Panc1 (cell line): ENCODE results near the gene ATP13A2. TPM values are rescaled to one million over a fixed set of nuclear protein-coding genes. Genes with fewer than 3 reads are reported as not detected.

Experiments used
- ATAC-seq: fragments of 200-7000 bp; cut with Tn5 transposase; 2 replicates; pipeline ENCODE4 v1.9.1; 2020; ENCODE audit warnings: mild to moderate bottlenecking, moderate library complexity
- BruUV-seq: library from RNA; stranded (reverse); fragments of 400-500 nt; replicated peaks from 2 replicates; lab custom pipeline; 2021; lab: Mats Ljungman, UMichigan
- CTCF ChIA-PET: fragments of 300-600 bp; sonication (Branson Sonifier 250); formaldehyde crosslinking; loops from one replicate; lab custom pipeline; 2022; ENCODE audit warnings: antibody characterized with exemption; lab: Charles Lee
- POLR2A ChIA-PET: fragments of 300-600 bp; sonication (Branson Sonifier 250); formaldehyde crosslinking; loops from one replicate; lab custom pipeline; 2022; ENCODE audit warnings: antibody characterized with exemption; lab: Charles Lee
- DNase-seq: peaks from one replicate; pipeline ENCODE4 v3.0.0-alpha.2; 2010; ENCODE audit warnings: low read depth, low spot score
- H3K27ac ChIP-seq: 2 replicates; pipeline ENCODE4 v1.5.1; 2011; ENCODE audit warnings: mild to moderate bottlenecking, low read length, inconsistent platforms
- H3K27me3 ChIP-seq: fragments of 200-500 bp; sonication (Bioruptor generic); 2 replicates; pipeline ENCODE4 v1.6.0; 2014; ENCODE audit warnings: low read length, inconsistent platforms; ENCODE audit not compliant: control insufficient read depth, insufficient read depth
- H3K36me3 ChIP-seq: fragments of 200-500 bp; sonication (Bioruptor generic); 2 replicates; pipeline ENCODE4 v1.5.1; 2014; ENCODE audit warnings: inconsistent platforms, mild to moderate bottlenecking, low read length, moderate library complexity; ENCODE audit not compliant: control insufficient read depth, insufficient read depth
- H3K4me1 ChIP-seq: 2 replicates; pipeline ENCODE4 v1.5.1; 2011; ENCODE audit warnings: inconsistent platforms, mild to moderate bottlenecking, low read length, moderate library complexity; ENCODE audit not compliant: control insufficient read depth, insufficient read depth
- H3K4me3 ChIP-seq, 2 experiments: 2 replicates each; pipeline ENCODE4 v1.5.1; 2011 to 2012; ENCODE audit warnings: low read depth in 2 of 2, low read length in 2 of 2, mild to moderate bottlenecking in 2 of 2, inconsistent platforms in 1 of 2, moderate library complexity in 1 of 2
- H3K9me3 ChIP-seq: fragments of 200-500 bp; sonication (Bioruptor generic); 2 replicates; pipeline ENCODE4 v1.5.1; 2014; ENCODE audit warnings: low read depth, mild to moderate bottlenecking, inconsistent platforms, low read length, moderate library complexity; ENCODE audit not compliant: control insufficient read depth, insufficient read depth
- POLR2AphosphoS5 ChIP-seq: IDR thresholded peaks from 2 replicates; pipeline ENCODE4 v1.6.1; 2012; ENCODE audit warnings: mild to moderate bottlenecking, low read depth, low read length, moderate library complexity
- REST ChIP-seq, 2 experiments: IDR thresholded peaks; 2 replicates each; pipeline ENCODE4 v1.6.1; 2011 to 2012; ENCODE audit warnings: low read depth in 2 of 2, control low read depth in 1 of 2, low read length in 1 of 2, mild to moderate bottlenecking in 1 of 2, moderate library complexity in 1 of 2; ENCODE audit not compliant: insufficient read depth in 1 of 2
- SIN3A ChIP-seq: IDR thresholded peaks from 2 replicates; pipeline ENCODE4 v1.6.1; 2012; ENCODE audit warnings: low read depth, mild to moderate bottlenecking, low read length, moderate library complexity, borderline replicate concordance; ENCODE audit not compliant: insufficient read depth
- TCF7L2 ChIP-seq: IDR thresholded peaks from 2 replicates; pipeline ENCODE4 v1.6.1; 2011; ENCODE audit warnings: mild to moderate bottlenecking, low read depth, low read length, inconsistent platforms
- in situ Hi-C: cut with HindIII; loops from 2 replicates; pipeline ENCODE4 v1.10.0; 2016; ENCODE audit warnings: low sequenced_read_pairs, low pct_unique_long_range_greater_than_20kb
- intact Hi-C: fragments of 100-400 bp; cut with micrococcal nuclease; formaldehyde crosslinking; loops from one replicate; pipeline ENCODE4 v1.10.0; 2022; ENCODE audit not compliant: unreplicated experiment
- total RNA-seq: library from RNA; stranded (reverse); gene quantifications from one replicate; pipeline ENCODE4 v1.2.1, GENCODE V29; 2021; ENCODE audit not compliant: unreplicated experiment
- TF ChIP-seq, protein P1 (sequence below): fragments of 450-650 bp; IDR thresholded peaks from 2 replicates; pipeline ENCODE4 v1.5.1; 2017; ENCODE audit warnings: mild to moderate bottlenecking

Gene ATP13A2
- total RNA-seq, 1 experiment from 2014 or later, result 49.9 TPM

- ATAC-seq, result no peak
- no peaks in the 10 kb centered on the region for H3K9me3 ChIP-seq
- ChIA-PET CTCF (no interaction called here), POLR2A (no interaction called here)
- intact Hi-C loops, result no loop called here
- no TSS peak for BruUV-seq
- H3K4me3 ChIP-seq, result no peak overlapping the region
- H3K36me3 ChIP-seq, result no peaks in the 10 kb centered on the region; the same call in 1 of the 2 replicates
- H3K27me3 ChIP-seq, result no peaks in the 10 kb centered on the region
- TF ChIP-seq SIN3A, result no peak
- no peak for TF ChIP-seq POLR2AphosphoS5
- TF ChIP-seq TCF7L2, result no peak
- TF ChIP-seq REST (IDR thresholded peaks at IDR 0.05; ENCODE audit: insufficient read depth in 1 of 2, low read depth in 2 of 2, low read length in 1 of 2), result no peak
- TF ChIP-seq, protein P1, sequence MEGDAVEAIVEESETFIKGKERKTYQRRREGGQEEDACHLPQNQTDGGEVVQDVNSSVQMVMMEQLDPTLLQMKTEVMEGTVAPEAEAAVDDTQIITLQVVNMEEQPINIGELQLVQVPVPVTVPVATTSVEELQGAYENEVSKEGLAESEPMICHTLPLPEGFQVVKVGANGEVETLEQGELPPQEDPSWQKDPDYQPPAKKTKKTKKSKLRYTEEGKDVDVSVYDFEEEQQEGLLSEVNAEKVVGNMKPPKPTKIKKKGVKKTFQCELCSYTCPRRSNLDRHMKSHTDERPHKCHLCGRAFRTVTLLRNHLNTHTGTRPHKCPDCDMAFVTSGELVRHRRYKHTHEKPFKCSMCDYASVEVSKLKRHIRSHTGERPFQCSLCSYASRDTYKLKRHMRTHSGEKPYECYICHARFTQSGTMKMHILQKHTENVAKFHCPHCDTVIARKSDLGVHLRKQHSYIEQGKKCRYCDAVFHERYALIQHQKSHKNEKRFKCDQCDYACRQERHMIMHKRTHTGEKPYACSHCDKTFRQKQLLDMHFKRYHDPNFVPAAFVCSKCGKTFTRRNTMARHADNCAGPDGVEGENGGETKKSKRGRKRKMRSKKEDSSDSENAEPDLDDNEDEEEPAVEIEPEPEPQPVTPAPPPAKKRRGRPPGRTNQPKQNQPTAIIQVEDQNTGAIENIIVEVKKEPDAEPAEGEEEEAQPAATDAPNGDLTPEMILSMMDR, result no peak
- H3K27ac ChIP-seq, result no peak overlapping the region
- no peak for DNase-seq
- H3K4me1 ChIP-seq, result peaks cover 5% of the 10 kb centered on the region
- in situ Hi-C loops, result no loop called here
These were observed 54.0 kb downstream of the ATP13A2 start for GRCh38 chr1:16957731-16958130.

DNA sequence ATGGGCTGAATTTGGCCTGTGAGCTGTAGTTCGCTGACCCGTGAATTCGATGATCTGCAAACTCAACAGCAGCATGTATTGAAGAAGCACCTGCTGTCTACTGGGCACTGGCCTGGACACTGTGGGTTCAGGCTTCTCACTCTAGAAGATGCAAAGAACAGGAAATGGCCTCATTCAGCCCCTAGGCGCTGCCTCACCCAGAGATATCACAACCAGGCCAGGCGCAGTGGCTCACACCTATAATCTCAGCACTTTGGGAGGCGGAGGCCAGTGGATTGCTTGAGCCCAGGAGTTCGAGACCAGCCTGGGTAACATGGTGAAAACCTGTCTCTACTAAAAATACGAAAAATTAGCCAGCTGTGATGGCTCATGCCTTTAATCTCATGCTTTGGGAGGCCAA, 55.0 kb downstream of the ATP13A2 start:
- BruUV-seq, result no TSS peak
- Histone ChIP-seq H3K36me3 (no peaks in the 10 kb centered on the region; the same call in 1 of the 2 replicates), H3K27ac (no peak overlapping the region), H3K4me3 (no peak overlapping the region), H3K4me1 (peaks cover 5% of the 10 kb centered on the region), H3K27me3 (no peaks in the 10 kb centered on the region), H3K9me3 (no peaks in the 10 kb centered on the region)
- ChIA-PET CTCF (no interaction called here), POLR2A (no interaction called here)
- intact Hi-C loops (no loop called here), in situ Hi-C loops (no loop called here)
- DNase-seq (no peak), ATAC-seq (no peak)
- TF ChIP-seq TCF7L2 (no peak), POLR2AphosphoS5 (no peak), REST (IDR thresholded peaks at IDR 0.05; ENCODE audit: insufficient read depth in 1 of 2, low read depth in 2 of 2, low read length in 1 of 2) (no peak), SIN3A (no peak)
- TF ChIP-seq, protein P1, result no peak
